ENCODE measurements around the gene LCN9.

LCN9 gene

GRCh38 chr9:135707252-135708138 is 44.4 kb downstream of the LCN9 start:
- no peak overlapping the region for H3K27ac ChIP-seq

GRCh38 chr9:135708164-135708563 is 45.1 kb downstream of the LCN9 start:
- H3K36me3 ChIP-seq: no peaks in the 10 kb centered on the region
- no peak overlapping the region for H3K27ac ChIP-seq
- H3K27me3 ChIP-seq (ENCODE audit: insufficient read depth, low read depth, severe bottlenecking): no peaks in the 10 kb centered on the region
- no peak for DNase-seq
- TF ChIP-seq, protein P1, sequence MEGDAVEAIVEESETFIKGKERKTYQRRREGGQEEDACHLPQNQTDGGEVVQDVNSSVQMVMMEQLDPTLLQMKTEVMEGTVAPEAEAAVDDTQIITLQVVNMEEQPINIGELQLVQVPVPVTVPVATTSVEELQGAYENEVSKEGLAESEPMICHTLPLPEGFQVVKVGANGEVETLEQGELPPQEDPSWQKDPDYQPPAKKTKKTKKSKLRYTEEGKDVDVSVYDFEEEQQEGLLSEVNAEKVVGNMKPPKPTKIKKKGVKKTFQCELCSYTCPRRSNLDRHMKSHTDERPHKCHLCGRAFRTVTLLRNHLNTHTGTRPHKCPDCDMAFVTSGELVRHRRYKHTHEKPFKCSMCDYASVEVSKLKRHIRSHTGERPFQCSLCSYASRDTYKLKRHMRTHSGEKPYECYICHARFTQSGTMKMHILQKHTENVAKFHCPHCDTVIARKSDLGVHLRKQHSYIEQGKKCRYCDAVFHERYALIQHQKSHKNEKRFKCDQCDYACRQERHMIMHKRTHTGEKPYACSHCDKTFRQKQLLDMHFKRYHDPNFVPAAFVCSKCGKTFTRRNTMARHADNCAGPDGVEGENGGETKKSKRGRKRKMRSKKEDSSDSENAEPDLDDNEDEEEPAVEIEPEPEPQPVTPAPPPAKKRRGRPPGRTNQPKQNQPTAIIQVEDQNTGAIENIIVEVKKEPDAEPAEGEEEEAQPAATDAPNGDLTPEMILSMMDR (IDR thresholded peaks at IDR 0.05; ENCODE audit: low read depth, low read length): no peak
- H3K9me3 ChIP-seq (ENCODE audit: severe bottlenecking): no peaks in the 10 kb centered on the region
- H3K4me3 ChIP-seq (ENCODE audit: low read depth, low read length): no peak overlapping the region

More at GRCh38 chr9:135707252-135708138, 44.4 kb downstream of the LCN9 start:
- Histone ChIP-seq H3K4me3 (ENCODE audit: low read depth, low read length) (no peak overlapping the region), H3K36me3 (no peaks in the 10 kb centered on the region), H3K27me3 (ENCODE audit: insufficient read depth, low read depth, severe bottlenecking) (no peaks in the 10 kb centered on the region), H3K9me3 (ENCODE audit: severe bottlenecking) (no peaks in the 10 kb centered on the region)
- TF ChIP-seq, protein P1 (IDR thresholded peaks at IDR 0.05; ENCODE audit: low read depth, low read length): no peak
- no peak for DNase-seq

GRCh38 chr9:135711391-135711790 is 48.3 kb downstream of the LCN9 start:
- peaks cover 3% of the 10 kb centered on the region for H3K27me3 ChIP-seq (ENCODE audit: insufficient read depth, low read depth, severe bottlenecking)
- H3K4me3 ChIP-seq (ENCODE audit: low read depth, low read length): no peak overlapping the region
- H3K27ac ChIP-seq: no peak overlapping the region
- H3K9me3 ChIP-seq (ENCODE audit: severe bottlenecking): no peaks in the 10 kb centered on the region
- DNase-seq: no peak
- TF ChIP-seq, protein P1 (IDR thresholded peaks at IDR 0.05; ENCODE audit: low read depth, low read length): no peak
- no peaks in the 10 kb centered on the region for H3K36me3 ChIP-seq

- Histone ChIP-seq H3K27me3 (ENCODE audit: insufficient read depth, low read depth, severe bottlenecking) (peaks cover 3% of the 10 kb centered on the region), H3K36me3 (no peaks in the 10 kb centered on the region), H3K27ac (no peak overlapping the region), H3K9me3 (ENCODE audit: severe bottlenecking) (no peaks in the 10 kb centered on the region), H3K4me3 (ENCODE audit: low read depth, low read length) (no peak overlapping the region)
- DNase-seq: no peak
- TF ChIP-seq, protein P1 (IDR thresholded peaks at IDR 0.05; ENCODE audit: low read depth, low read length): no peak
These were observed 48.8 kb downstream of the LCN9 start for GRCh38 chr9:135711881-135712280.

DNA sequence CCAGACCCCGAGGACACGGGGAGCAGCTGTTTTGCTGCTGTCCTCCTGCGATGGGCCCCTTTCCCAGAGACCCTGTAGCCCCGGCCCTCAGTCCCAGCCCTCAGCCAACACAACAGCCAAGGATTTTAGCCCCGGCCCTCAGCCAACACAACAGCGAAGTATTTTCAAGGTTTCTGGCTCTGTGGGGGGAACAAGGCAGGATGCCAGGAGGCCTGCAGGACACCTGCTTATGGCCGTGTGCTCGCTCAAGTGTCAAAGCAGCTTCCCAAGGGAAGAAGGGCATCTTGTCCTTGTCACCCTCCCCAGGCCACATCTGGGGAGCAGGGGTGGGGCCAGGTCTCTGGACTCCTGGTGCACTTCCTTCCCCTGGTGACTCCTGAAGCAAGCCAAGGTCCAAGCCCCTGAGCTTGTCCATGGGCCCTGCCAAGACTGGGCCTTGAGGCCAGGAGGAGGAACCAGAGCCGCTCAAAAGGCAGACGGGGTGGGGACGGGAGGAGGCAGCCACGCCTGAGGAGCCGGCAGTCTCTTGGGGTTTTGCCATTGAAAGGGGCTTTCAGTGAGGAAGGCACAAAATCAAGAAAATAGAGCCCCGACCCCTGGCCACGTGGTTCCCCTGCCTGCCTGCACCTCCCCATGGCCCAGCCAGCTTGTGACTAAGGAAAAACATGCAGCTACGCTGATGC is 49.6 kb downstream of the LCN9 start:
- no peak for DNase-seq
- TF ChIP-seq, protein P1 (IDR thresholded peaks at IDR 0.05; ENCODE audit: low read depth, low read length): no peak
- H3K27me3 ChIP-seq (ENCODE audit: insufficient read depth, low read depth, severe bottlenecking): peaks cover 3% of the 10 kb centered on the region
- no peaks in the 10 kb centered on the region for H3K9me3 ChIP-seq (ENCODE audit: severe bottlenecking)
- no peak overlapping the region for H3K27ac ChIP-seq
- H3K36me3 ChIP-seq: no peaks in the 10 kb centered on the region
- no peak overlapping the region for H3K4me3 ChIP-seq (ENCODE audit: low read depth, low read length)
